Left cardiac atrium (tissue), 4 donors: ENCODE data around the gene ADD3. TPM values are rescaled to one million over a fixed set of nuclear protein-coding genes. Genes with fewer than 3 reads are reported as not detected.
"Not testable (repeated sequence)": the region's sequence is repeated elsewhere in the genome, so short reads cannot be mapped to it uniquely, and the experiment has no call there.

Experiments
- ATAC-seq, 2 donors: fragments of 200-7000 bp; cut with Tn5 transposase; one replicate each; pipeline ENCODE4 v1.9.1; 2020; ENCODE audit warnings: mild to moderate bottlenecking in 2 of 2, moderate library complexity in 2 of 2
- DNase-seq: peaks from one replicate; pipeline ENCODE4 v3.0.0-alpha.2; 2020
- intact Hi-C, 2 donors: fragments of 100-400 bp; cut with DNase I; formaldehyde crosslinking; loops; one replicate each; pipeline versions ENCODE4 v1.14.1 to v1.15.1; 2022 to 2023
- total RNA-seq, 2 donors: library from RNA; stranded (reverse); fragmentation: NEBNext Ultra II Directional; extraction: Animal tissue kit (Norgen Biotek cat#: 25700); gene quantifications; one replicate each; pipeline ENCODE4 v1.2.1, GENCODE V29; 2021
- donor health status: DM: no; HTN: yes; CAD: no.
- donor health status: DM: no; HTN: yes; CAD: no; lungs with severe emphysema.
- donor health status: DM: yes; HTN: yes; CAD: no.
- donor health status: Dilated cardiomyopathy.

The ADD3 gene
- total RNA-seq, 2 donors from 2014 or later = 75.2 to 125 TPM

DNA sequence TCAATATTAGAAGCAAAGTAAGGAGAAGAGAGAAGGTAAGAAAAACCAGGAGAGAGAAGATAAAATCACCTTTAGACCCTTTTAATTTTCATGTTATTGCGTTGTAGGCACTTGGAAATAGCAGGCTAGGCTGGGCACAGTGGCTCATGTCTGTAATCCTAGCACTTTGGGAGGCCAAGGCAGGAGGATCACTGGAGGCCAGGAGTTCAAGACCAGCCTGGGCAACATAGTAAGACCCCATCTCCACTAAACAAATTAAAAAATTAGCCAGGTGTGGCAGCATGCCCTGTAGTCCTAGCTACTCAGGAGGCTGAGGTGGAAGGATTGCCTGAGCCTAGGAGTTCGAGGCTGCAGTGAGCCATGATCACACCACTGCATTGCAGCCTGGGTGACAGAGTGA lies 106.9 kb downstream of the ADD3 start:
- ATAC-seq, intact Hi-C loops: not testable (repeated sequence)

GRCh38 chr10:110115784-110116520 lies 108.2 kb downstream of the ADD3 start:
- intact Hi-C loops = no loop called here
- no peak for DNase-seq
- no peak for ATAC-seq

More for the DNA sequence above, 106.9 kb downstream of the ADD3 start:
- not testable (repeated sequence) for DNase-seq

DNA sequence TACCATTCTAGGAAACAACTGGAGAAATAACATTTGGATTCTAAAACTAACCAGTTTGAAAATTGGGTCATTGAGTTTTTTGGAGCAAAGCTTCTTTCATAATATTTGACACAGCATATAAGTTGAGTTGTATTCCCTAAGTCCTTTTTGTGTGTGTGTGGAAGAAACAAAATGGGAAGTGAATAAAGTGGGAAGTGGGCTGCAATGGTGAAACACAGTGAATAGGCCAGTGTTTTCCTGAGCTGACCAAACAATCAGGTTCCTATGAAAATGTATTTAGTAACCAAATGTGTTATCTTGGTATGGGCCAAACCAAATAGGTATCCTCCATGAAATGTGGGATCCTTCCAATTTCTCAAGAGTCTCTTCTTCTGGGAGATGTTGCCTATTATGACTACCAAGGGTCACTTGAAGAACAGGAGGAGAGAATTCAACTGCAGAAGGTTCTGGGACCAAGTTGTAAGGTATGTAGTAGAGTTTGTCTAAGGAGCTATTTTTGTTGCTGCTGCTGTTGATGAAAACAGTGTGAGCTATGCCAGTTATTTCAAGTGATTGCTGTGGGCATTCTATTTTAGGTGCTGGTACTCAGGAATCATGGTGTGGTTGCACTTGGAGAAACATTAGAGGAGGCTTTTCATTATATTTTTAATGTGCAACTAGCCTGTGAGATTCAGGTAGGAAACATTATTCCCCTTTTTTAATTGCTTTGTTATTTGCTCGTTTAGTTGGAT lies 111.3 kb downstream of the ADD3 start:
- no peak for DNase-seq
- intact Hi-C loops = no loop called here
- ATAC-seq = peak; percentile 78 to 87

DNA sequence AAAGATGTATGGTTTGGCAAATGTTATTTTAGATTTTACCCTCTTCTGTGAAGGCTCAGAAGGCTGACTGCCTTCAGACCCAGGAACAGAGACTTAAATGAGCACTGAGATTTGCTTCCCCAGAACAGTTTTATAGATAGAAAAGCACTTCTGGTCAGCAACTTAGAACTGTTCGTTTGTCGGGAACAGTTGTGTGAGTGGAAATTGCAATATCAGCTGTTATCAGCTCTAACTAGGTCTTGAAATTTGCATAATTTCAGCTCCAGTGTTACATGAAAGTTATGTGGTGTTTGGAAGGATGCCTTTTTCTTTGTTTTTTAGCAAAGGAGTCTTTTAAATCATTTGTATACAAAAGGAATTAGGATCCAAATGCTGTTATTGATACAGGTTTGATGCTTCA lies 115.8 kb downstream of the ADD3 start:
- ATAC-seq (no peak), DNase-seq (no peak)
- intact Hi-C loops = no loop called here

- intact Hi-C loops = loop anchor here in 1 of 2 donors (5.0 kb wide), 1 partner anchor 242 kb away; no protein-coding TSS in a partner anchor
- ATAC-seq = no peak
These were observed 121.7 kb downstream of the ADD3 start for GRCh38 chr10:110129490-110129889.

DNA sequence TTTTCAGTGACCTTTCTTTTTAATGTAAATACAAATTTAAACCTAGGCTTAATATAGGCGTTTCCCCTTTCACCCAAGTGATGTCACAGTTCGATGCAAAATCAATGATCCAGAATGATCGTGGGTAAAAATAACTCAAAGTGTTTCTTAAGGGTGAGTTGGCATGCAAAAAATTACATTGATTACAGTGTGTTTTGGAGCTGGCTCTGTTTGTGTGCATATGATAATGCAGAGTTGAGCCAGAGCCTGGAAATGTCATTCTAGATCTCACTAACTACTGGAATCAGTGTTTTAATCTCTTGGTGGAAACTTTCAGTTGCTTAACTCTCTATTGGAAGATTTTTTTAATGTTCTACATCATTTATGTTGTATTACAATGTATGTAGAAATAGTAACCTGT lies 127.1 kb downstream of the ADD3 start:
- DNase-seq (no peak), ATAC-seq (no peak)
- intact Hi-C loops = loop anchor here (5.0 to 10.0 kb wide), 4 partner anchors 72 to 250 kb away; partner anchors contain the start of gene MXI1 (in 1 of the 2)

More at GRCh38 chr10:110129490-110129889, 121.7 kb downstream of the ADD3 start:
- DNase-seq = no peak

DNA sequence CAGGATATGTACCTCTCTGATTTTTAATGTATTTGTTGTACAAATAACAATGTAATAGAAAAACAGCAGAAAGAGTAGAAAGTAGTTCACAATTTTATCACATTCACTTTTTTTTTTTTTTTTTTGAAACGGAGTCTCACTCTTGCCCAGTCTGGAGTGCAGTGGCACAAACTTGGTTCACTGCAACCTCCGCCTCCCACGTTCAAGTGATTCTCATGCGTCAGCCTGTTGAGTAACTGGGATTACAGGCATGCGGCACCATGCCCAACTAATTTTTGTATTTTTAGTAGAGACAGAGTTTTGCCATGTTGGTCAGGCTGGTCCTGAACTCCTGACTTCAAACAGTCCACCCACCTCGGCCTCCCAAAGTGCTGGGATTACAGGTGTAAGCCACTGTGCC lies 128.1 kb downstream of the ADD3 start:
- not testable (repeated sequence) for ATAC-seq, DNase-seq
- intact Hi-C loops = loop anchor here (2.0 to 10.0 kb wide), 5 partner anchors 71 to 251 kb away; partner anchors contain the start of gene MXI1 (in 1 of the 2)

DNA sequence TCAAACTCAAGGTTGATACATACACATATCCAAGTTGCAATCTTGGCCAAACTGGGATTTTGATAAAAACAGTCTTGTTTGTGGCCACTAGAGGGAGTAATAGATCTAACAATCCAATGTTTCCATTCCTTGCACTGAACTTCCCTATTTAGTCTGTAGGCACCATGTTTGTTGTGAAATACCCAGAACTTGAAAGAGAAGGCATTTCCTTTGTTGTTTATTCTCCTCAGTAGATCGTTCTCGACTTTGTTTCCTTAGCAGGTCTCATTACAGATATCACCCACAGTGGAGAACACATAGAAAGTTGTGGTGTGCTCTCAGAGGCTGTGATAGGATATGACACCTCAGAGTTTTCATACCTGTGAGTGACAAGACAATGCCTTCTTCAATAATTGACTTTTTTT lies 129.4 kb downstream of the ADD3 start:
- intact Hi-C loops = loop anchor here (2.0 to 10.0 kb wide), 5 partner anchors 70 to 252 kb away; partner anchors contain the start of gene MXI1 (in 1 of the 2)
- peak; percentile 80 to 82 for ATAC-seq
- no peak for DNase-seq

GRCh38 chr10:110138197-110138812 lies 130.5 kb downstream of the ADD3 start:
- ATAC-seq (peak; percentile 59 to 63), DNase-seq (no peak)
- intact Hi-C loops = loop anchor here (5.0 to 10.0 kb wide), 4 partner anchors 69 to 254 kb away; partner anchors contain the start of gene MXI1 (in 1 of the 2)

GRCh38 chr10:110141185-110141584 lies 133.4 kb downstream of the ADD3 start:
- no peak for DNase-seq
- no peak for ATAC-seq
- intact Hi-C loops = loop anchor here in 1 of 2 donors (5.0 kb wide), 1 partner anchor 81 kb away; no protein-coding TSS in a partner anchor

DNA sequence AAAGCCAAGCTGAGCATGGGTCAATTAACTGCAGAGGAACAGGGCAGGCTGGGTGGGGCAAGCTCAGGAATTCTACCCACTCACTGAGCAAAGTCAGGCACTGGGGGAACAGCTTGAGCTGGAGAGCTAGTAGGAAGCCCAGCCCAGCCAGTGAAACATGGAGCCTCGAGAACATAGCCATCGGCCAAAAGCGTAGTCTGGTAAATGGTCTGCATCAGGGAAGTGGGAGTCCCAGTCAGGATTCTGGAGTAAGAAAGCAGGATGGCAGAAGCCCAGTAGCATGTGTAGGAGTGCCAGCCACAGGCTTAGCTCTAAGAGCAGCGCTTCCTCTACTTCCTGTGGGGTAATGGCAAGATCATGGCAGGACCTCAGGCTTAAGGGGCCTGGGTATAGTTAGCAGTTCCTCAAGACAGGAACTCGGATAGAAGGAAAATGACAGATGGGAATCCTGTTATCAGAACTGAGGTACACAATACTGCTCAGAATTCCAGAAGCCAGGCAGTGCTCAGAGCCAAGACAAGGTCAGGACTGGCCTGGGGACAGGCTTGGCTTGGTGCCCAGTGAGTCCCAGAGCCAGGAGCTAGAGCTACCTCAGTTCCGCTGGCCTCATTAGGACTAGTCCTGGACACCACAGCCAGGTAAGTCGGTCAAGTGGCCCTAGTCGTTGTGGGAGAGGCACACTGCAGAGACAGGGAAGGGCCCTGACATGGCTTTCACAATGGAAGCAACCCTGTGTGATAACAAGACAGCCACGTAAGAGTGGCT lies 134.3 kb downstream of the ADD3 start:
- intact Hi-C loops = loop anchor here in 1 of 2 donors (5.0 kb wide), 1 partner anchor 80 kb away; no protein-coding TSS in a partner anchor
- ATAC-seq (peak; percentile 58 to 60), DNase-seq (peak; percentile 42)

GRCh38 chr10:110142965-110143364 lies 135.2 kb downstream of the ADD3 start:
- no peak for DNase-seq
- no peak for ATAC-seq
- intact Hi-C loops = loop anchor here in 1 of 2 donors (5.0 kb wide), 1 partner anchor 79 kb away; no protein-coding TSS in a partner anchor

- intact Hi-C loops = loop anchor here in 1 of 2 donors (5.0 kb wide), 1 partner anchor 78 kb away; no protein-coding TSS in a partner anchor
- ATAC-seq (no peak), DNase-seq (no peak)
These were observed 136.7 kb downstream of the ADD3 start for GRCh38 chr10:110144507-110144906.

DNA sequence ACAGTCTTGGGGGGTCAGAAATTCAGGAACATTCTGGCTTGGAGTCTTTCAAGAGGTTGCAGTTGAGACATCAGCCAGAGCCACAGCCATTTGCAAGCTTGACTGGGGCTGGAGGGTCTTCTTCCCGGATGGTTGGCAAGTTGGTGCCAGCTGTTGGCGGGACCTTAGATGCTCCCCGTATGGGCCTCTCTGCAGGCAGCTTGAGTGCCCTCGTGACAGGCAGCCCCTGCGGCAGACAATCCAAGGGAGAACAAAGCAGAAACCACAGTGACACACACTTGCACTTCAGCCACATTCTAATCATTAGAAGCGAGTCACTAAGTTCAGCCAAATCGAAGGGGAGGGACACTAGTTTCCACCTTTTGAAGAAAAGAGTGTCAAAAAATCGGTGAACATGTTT lies 140.2 kb downstream of the ADD3 start:
- intact Hi-C loops = no loop called here
- DNase-seq (no peak), ATAC-seq (peak in 1 of 2 donors; percentile 22)

DNA sequence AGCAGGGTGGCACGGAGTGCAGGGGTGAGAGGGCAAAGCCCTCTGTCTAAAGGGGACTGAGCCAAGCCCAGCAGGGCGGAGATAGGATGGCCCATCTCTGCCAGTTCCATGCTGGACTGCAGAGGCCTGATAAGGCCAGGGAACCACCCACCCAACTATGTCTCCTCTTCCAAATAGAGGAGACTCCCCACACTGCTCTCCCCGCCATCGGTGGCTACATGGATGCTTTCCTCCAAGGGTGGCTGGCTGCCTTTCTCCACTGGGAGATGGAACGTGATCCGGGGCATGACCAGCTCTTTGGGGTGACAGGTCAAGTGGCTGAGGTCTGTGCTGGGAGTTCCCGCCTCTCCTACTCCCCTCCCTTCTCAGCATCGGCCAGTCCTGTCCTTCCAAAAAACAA lies 141.5 kb downstream of the ADD3 start:
- intact Hi-C loops = no loop called here
- DNase-seq = no peak
- ATAC-seq = peak in 1 of 2 donors; percentile 6

GRCh38 chr10:110150046-110150445 lies 142.3 kb downstream of the ADD3 start:
- DNase-seq = no peak
- intact Hi-C loops = no loop called here
- ATAC-seq = no peak

DNA sequence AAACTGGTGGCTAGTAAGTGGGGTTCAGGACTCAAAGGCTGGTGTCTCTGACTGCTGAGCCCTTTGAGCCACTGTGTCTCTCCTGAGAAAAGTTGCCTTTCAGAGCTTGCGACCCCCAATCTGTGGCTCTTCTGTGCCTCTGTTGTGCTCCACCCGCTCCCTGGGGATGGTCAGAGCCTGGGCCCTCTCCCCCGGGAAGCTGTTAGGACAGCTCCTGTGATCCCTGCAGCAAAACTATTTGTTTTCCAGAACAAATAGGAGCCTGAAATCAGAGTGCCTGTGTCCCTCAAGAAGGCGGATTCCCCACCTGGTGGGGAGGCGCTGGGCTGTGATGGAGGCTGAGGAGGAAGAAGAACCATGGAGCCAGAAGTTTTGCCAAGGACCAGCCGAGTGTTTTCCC lies 143.2 kb downstream of the ADD3 start:
- no peak for ATAC-seq
- intact Hi-C loops = no loop called here
- no peak for DNase-seq

- intact Hi-C loops = no loop called here
- no peak for DNase-seq
- peak in 1 of 2 donors; percentile 78 for ATAC-seq
These were observed 143.7 kb downstream of the ADD3 start for GRCh38 chr10:110151467-110151866.
